ENCODE results near the gene RAP2B. TPM values are rescaled to one million over a fixed set of nuclear protein-coding genes. Genes with fewer than 3 reads are reported as not detected.
"Not testable (repeated sequence)": the region's sequence is repeated elsewhere in the genome, so short reads cannot be mapped to it uniquely, and the experiment has no call there.

RAP2B gene
- total and polyA plus RNA-seq, 12 donors, result 2.6 to 25.1 (median 10.9) TPM

DNA sequence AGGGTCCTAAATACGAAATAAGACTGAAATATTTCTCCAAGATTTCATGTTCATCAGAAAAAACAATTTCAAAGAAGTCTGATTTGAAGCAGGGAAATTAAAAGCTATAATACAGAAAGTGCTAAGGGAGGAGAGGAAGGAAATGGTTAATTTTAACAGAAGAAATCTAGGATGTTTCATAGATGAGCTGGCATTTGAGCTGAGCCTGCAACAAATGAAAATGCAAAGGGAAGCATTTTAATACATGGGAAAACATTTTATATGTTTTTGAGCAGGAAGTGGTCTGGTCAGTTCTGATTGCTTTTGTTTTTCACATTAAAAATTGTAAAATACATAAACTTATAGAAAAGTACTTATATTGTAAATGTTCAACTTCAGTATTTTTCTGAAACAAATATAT lies 17.2 kb upstream of the RAP2B start:
- Histone ChIP-seq H3K27me3 (no peaks in the 10 kb centered on the region), H3K4me1 (replicated peaks in 1 of 2) (no peaks in the 10 kb centered on the region), H3K9me3 (replicated peaks in 1 of 3) (no peaks in the 10 kb centered on the region), H3K36me3 (replicated peaks in 1 of 2) (no peaks in the 10 kb centered on the region), H3K4me3 (no peak overlapping the region), H3K27ac (no peak overlapping the region)
- no peak for DNase-seq
- TF ChIP-seq POLR2A (IDR thresholded peaks at IDR 0.05), result no peak
- TF ChIP-seq, protein P1, sequence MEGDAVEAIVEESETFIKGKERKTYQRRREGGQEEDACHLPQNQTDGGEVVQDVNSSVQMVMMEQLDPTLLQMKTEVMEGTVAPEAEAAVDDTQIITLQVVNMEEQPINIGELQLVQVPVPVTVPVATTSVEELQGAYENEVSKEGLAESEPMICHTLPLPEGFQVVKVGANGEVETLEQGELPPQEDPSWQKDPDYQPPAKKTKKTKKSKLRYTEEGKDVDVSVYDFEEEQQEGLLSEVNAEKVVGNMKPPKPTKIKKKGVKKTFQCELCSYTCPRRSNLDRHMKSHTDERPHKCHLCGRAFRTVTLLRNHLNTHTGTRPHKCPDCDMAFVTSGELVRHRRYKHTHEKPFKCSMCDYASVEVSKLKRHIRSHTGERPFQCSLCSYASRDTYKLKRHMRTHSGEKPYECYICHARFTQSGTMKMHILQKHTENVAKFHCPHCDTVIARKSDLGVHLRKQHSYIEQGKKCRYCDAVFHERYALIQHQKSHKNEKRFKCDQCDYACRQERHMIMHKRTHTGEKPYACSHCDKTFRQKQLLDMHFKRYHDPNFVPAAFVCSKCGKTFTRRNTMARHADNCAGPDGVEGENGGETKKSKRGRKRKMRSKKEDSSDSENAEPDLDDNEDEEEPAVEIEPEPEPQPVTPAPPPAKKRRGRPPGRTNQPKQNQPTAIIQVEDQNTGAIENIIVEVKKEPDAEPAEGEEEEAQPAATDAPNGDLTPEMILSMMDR (IDR thresholded peaks at IDR 0.05), result no peak
- 76 to 86% (median 83%) methylated on average over 1 of the region's 1 CpG for WGBS, 4 donors
- intact Hi-C loops (cut with DNase I), result no loop called here

DNA sequence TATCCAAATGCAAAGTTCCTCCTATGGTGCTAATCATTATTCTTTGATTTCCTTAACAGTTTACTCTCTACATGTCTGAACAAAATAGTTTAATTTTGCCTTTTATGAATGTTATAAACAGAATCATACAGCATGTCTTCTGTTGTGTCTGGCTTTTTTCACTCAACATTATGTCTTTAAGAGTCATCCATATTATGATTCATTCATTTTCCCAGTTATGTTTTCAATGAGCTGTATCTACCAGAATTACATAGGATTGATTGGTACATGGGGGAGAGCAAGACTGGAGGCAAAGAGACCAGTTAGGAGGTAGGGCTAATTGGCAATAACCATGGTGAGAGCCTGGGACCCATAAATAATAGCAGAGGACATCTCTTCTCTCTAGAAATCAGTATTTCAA lies 16.6 kb upstream of the RAP2B start:
- intact Hi-C loops (cut with DNase I), result no loop called here
- TF ChIP-seq, protein P1 (IDR thresholded peaks at IDR 0.05), result no peak
- no peak for TF ChIP-seq POLR2A (IDR thresholded peaks at IDR 0.05)
- H3K36me3 ChIP-seq (replicated peaks in 1 of 2), result no peaks in the 10 kb centered on the region

DNA sequence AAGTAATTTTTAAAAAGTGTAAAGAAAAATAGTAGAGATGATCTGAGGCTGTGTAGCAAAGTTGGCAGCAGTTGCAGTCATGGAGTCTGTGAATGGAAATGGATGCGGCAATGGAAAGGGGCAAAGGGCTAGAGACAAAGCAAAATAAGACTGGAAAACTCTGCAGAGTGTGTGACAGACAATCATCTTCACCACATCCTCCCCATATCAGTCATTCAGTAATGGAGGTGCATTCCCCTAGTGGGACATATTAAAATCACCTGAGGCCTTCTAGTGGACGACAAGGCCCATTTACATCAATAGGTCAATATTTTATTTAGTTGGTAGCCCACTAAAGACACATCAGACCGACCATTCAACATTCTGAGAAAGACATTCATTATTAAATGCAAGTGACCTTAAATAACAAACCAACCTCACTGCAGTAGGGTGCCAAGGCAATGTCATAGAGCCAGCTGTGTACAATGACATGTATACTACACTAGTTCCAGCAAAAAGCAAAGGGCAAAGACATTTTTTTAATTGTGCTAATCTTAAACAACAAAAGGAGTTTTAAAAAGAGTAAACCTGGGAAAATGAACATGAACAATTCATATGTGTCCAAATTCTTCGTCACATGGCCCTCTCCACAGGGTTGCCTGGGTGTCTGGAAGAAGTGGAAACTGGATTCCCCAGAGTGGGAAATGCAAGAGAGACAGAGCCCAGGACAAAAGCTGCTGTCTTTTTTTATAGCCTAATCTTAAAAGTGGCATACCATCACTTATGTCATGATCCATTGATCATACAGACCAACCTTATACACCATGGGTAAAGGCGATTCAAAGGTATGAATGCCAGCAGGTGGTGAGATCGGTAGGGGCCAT lies 15.6 kb upstream of the RAP2B start:
- H3K4me3 ChIP-seq, result no peak overlapping the region
- intact Hi-C loops (cut with DNase I), result no loop called here
- no peaks in the 10 kb centered on the region for H3K9me3 ChIP-seq (replicated peaks in 1 of 3)
- no peaks in the 10 kb centered on the region for H3K27me3 ChIP-seq
- no peak for DNase-seq
- no peaks in the 10 kb centered on the region for H3K4me1 ChIP-seq (replicated peaks in 1 of 2)
- TF ChIP-seq, protein P1 (IDR thresholded peaks at IDR 0.05), result no peak
- TF ChIP-seq POLR2A (IDR thresholded peaks at IDR 0.05), result no peak
- WGBS, 4 donors, result 86 to 94% (median 92%) methylated on average over 6 of the region's 6 CpGs
- no peak overlapping the region for H3K27ac ChIP-seq
- H3K36me3 ChIP-seq (replicated peaks in 1 of 2), result no peaks in the 10 kb centered on the region

More for the DNA sequence above, 16.6 kb upstream of the RAP2B start:
- Histone ChIP-seq H3K4me3 (no peak overlapping the region), H3K4me1 (replicated peaks in 1 of 2) (no peaks in the 10 kb centered on the region), H3K27me3 (no peaks in the 10 kb centered on the region), H3K9me3 (replicated peaks in 1 of 3) (no peaks in the 10 kb centered on the region), H3K27ac (no peak overlapping the region)
- no peak for DNase-seq

DNA sequence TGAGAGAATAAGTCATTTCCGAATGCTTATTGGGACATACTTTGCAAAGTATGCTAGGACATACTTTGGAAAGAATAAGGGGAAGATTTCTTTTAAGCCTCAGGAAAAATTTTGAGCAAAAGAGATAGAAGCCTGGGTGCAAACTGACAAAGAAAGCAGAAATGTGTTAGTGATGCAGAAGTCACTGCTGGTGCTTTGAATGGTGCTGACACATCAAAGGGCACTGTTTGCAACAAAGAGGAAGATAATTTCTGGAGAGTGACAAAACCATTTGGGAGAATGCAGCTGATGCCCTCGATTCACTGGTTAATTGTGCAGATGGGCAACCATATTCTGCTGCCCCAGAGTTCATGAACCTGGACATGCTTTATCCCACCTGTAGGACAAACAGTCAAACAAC lies 11.0 kb upstream of the RAP2B start:
- Histone ChIP-seq H3K27ac (no peak overlapping the region), H3K4me1 (replicated peaks in 1 of 2) (no peaks in the 10 kb centered on the region), H3K36me3 (replicated peaks in 1 of 2) (no peaks in the 10 kb centered on the region), H3K27me3 (no peaks in the 10 kb centered on the region), H3K4me3 (no peak overlapping the region), H3K9me3 (replicated peaks in 1 of 3) (no peaks in the 10 kb centered on the region)
- intact Hi-C loops (cut with DNase I), result no loop called here
- WGBS, 4 donors, result 59 to 67% (median 63%) methylated on average over 2 of the region's 2 CpGs
- peak in 1 of 7 donors; percentile 18 for DNase-seq
- no peak for TF ChIP-seq POLR2A (IDR thresholded peaks at IDR 0.05)
- TF ChIP-seq, protein P1 (IDR thresholded peaks at IDR 0.05), result no peak

DNA sequence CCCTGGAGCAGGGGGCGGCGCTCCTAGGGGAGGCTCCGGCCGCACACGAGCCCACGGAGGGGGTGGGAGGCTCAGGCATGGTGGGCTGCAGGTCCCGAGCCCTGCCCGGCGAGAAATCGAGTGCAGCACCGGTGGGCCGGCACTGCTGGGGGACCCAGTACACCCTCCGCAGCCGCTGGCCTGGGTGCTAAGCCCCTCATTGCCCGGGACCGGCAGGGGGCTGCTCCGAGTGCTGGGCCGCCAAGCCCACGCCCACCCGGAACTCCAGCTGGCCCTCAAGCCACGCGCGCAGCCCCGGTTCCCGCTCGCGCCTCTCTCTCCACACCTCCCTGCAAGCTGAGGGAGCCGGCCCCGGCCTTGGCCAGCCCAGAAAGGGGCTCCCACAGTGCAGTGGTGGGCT lies 6.2 kb upstream of the RAP2B start:
- H3K4me1 ChIP-seq (replicated peaks in 1 of 2); H3K4me3 ChIP-seq; H3K9me3 ChIP-seq (replicated peaks in 1 of 3); intact Hi-C loops (cut with DNase I); DNase-seq; H3K27ac ChIP-seq; H3K27me3 ChIP-seq; H3K36me3 ChIP-seq (replicated peaks in 1 of 2): not testable (repeated sequence)
- WGBS, 4 donors, result 85 to 97% (median 96%) methylated on average over 13 to 29 of the region's 29 CpGs
